ENCODE measurements around the gene TNFAIP1. TPM values are rescaled to one million over a fixed set of nuclear protein-coding genes. Genes with fewer than 3 reads are reported as not detected.
A peak's percentile ranks its signal among the peaks of the same experiment; 100 is the strongest.

TNFAIP1 gene
- total and polyA plus RNA-seq, 2 of the 4 experiments (the other 2 are of a cell fraction) = 49.1 to 62.9 TPM

GRCh38 chr17:28346199-28346580 is 10.6 kb downstream of the TNFAIP1 start (continued):
- TF ChIP-seq SMC3 (IDR thresholded peaks at IDR 0.05; ENCODE audit: low read depth, low read length) = no peak

GRCh38 chr17:28346746-28347246 is 11.2 kb downstream of the TNFAIP1 start:
- no peak overlapping the region for H3K4me3 ChIP-seq (ENCODE audit: insufficient read depth, low read depth, low read length)

More at GRCh38 chr17:28346746-28347246, 11.2 kb downstream of the TNFAIP1 start:
- Histone ChIP-seq H4K5ac (ENCODE audit: low read depth, low read length) (no peak overlapping the region), H3K4me2 (ENCODE audit: low read depth, low read length) (no peak overlapping the region), H3K9me3 (ENCODE audit: control insufficient read depth, insufficient read depth, low read length) (no peaks in the 10 kb centered on the region), H3K4ac (ENCODE audit: low read depth, low read length) (peak overlapping the region; percentile 67), H2AFZ (replicated peaks; ENCODE audit: low read length, poor library complexity) (no peak overlapping the region), H3K4me1 (ENCODE audit: control insufficient read depth, insufficient read depth, low read length) (peaks cover 16% of the 10 kb centered on the region), H3K23ac (ENCODE audit: low read depth, low read length) (no peak overlapping the region), H4K20me1 (ENCODE audit: insufficient read depth, low read length) (peaks cover 13% of the 10 kb centered on the region), H3K18ac (ENCODE audit: low read depth, low read length) (no peak overlapping the region), H2AK5ac (ENCODE audit: low read depth, low read length) (peak overlapping the region; percentile 57; the same call in 1 of the 2 replicates), H3K9me1 (ENCODE audit: insufficient read depth, low read length) (peaks cover 12% of the 10 kb centered on the region; the same call in 1 of the 2 replicates), H3K79me1 (ENCODE audit: low read depth in 1 of 2, low read length in 2 of 2) (peaks cover 15 to 63% of the 10 kb centered on the region in 2 experiments), H3K56ac (ENCODE audit: extremely low read depth, insufficient read depth, low read length) (no peak overlapping the region; the same call in 1 of the 2 replicates), H3K14ac (replicated peaks; ENCODE audit: low read depth, low read length) (0 out of 2 replicates have a peak overlapping the region, but pooled peaks have one; percentile 15), H2BK20ac (ENCODE audit: low read depth, low read length) (no peak overlapping the region; the same call in 1 of the 2 replicates), H2AK9ac (replicated peaks; ENCODE audit: low read depth, low read length, poor library complexity) (no peak overlapping the region), H3K36me3 (ENCODE audit: control insufficient read depth, insufficient read depth, low read length) (peaks cover 82% of the 10 kb centered on the region), H2BK120ac (ENCODE audit: low read depth, low read length) (peak overlapping the region; percentile 9; the same call in 1 of the 2 replicates), H2BK15ac (ENCODE audit: low read depth, low read length) (peak overlapping the region; percentile 22; the same call in 1 of the 3 replicates), H3K27me3 (ENCODE audit: control insufficient read depth, insufficient read depth, low read length) (no peaks in the 10 kb centered on the region), H3K27ac (ENCODE audit: insufficient read depth, low read length) (peak overlapping the region; percentile 58), H4K91ac (ENCODE audit: insufficient read depth, low read depth, low read length) (peak overlapping the region; percentile 26; the same call in 1 of the 2 replicates), H4K8ac (ENCODE audit: low read depth in 2 of 2, low read length in 2 of 2) (peak overlapping the region in 1 of 2 experiments; percentile 46; a peak in 2 of 4 replicates), H3K9ac (ENCODE audit: low read depth, low read length) (no peak overlapping the region), H2BK5ac (ENCODE audit: low read depth, low read length, poor library complexity, severe bottlenecking) (peak overlapping the region; percentile 79)
- ChIA-PET POLR2A (ENCODE audit: unreplicated experiment) (interaction anchor here (1.6 to 2.8 kb wide), 2 partner anchors 11 to 12 kb away, joined by 8 to 9 read pairs; partner anchors contain the start of genes IFT20, POLDIP2 and TNFAIP1), CTCF (interaction anchor here (0.6 to 1.7 kb wide), 4 partner anchors 70 to 453 kb away, joined by 3 to 5 read pairs (median 4); partner anchors contain the start of gene LYRM9)
- ATAC-seq (ENCODE audit: low read depth) (peak; percentile 48), DNase-seq (no peak)
- no TSS peak for BruUV-seq (replicated peaks)
- whole genome bisulfite sequencing, 2 experiments (ENCODE audit: extremely low coverage in 2 of 2, insufficient read length in 1 of 2) = no CpG with 5 or more reads among the region's 7 CpGs
- no peak for TF ChIP-seq BHLHE40 (IDR thresholded peaks at IDR 0.05; ENCODE audit: low read depth, low read length)
- no peak for TF ChIP-seq ELK1 (IDR thresholded peaks at IDR 0.05; ENCODE audit: borderline replicate concordance, low read depth, low read length)
- no peak for TF ChIP-seq NFE2L2 (IDR thresholded peaks at IDR 0.05; ENCODE audit: low read depth, low read length)
- TF ChIP-seq MAZ (IDR thresholded peaks at IDR 0.05; ENCODE audit: borderline replicate concordance, low read depth, low read length) = no peak
- no peak for TF ChIP-seq RFX5 (IDR thresholded peaks at IDR 0.05; ENCODE audit: low read depth, low read length)
- no peak for TF ChIP-seq CHD1 (IDR thresholded peaks at IDR 0.05; ENCODE audit: low read depth, low read length)
- peak; percentile 28 for TF ChIP-seq SMC3 (IDR thresholded peaks at IDR 0.05; ENCODE audit: low read depth, low read length)
- TF ChIP-seq RCOR1 (IDR thresholded peaks at IDR 0.05; ENCODE audit: insufficient replicate concordance, low read length) = no peak
- peak; percentile 32 for TF ChIP-seq RAD21 (IDR thresholded peaks at IDR 0.05; ENCODE audit: low read length)
- TF ChIP-seq MAFK (IDR thresholded peaks at IDR 0.05; ENCODE audit: low read depth, low read length) = no peak
- TF ChIP-seq CEBPB (IDR thresholded peaks at IDR 0.05; ENCODE audit: low read depth, low read length) = no peak
- no peak for TF ChIP-seq MXI1 (IDR thresholded peaks at IDR 0.05; ENCODE audit: borderline replicate concordance, low read depth, low read length)
- no peak for TF ChIP-seq POLR2A (IDR thresholded peaks at IDR 0.05; ENCODE audit: low read depth, low read length)
- peak; percentile 44 for TF ChIP-seq CTCF (conservative IDR thresholded peaks at IDR 0.05; ENCODE audit: low read depth, low read length)
- intact Hi-C loops (cut with micrococcal nuclease) = loop anchor here (2.0 kb wide), 1 partner anchor 542 kb away; no protein-coding TSS in a partner anchor
- in situ Hi-C loops (cut with MboI; ENCODE audit: low sequenced_read_pairs) = loop anchor here (25.0 kb wide), 1 partner anchor 809 kb away; no protein-coding TSS in a partner anchor
- dilution Hi-C loops (cut with HindIII; ENCODE audit: low sequenced_read_pairs, unreplicated experiment) = no loop called here

Data from IMR-90 (cell line).